HG02610 (cell line): ENCODE measurements around the gene TATDN3.
A peak's percentile ranks its signal among the peaks of the same experiment; 100 is the strongest.
"Not testable (repeated sequence)": the region's sequence is repeated elsewhere in the genome, so short reads cannot be mapped to it uniquely, and the experiment has no call there.

Experiments
- ATAC-seq: cut with Tn5 transposase; IDR thresholded peaks from one replicate; pipeline ENCODE4 v1.9.1; 2021; ENCODE audit warnings: mild to moderate bottlenecking, moderate library complexity; ENCODE audit not compliant: unreplicated experiment

TATDN3 gene

GRCh38 chr1:212827171-212827776 lies 35.6 kb downstream of the TATDN3 start:
- no peak for ATAC-seq

- ATAC-seq = no peak
These were observed 36.2 kb downstream of the TATDN3 start for GRCh38 chr1:212827831-212828278.

GRCh38 chr1:212828395-212828794 lies 36.7 kb downstream of the TATDN3 start:
- ATAC-seq = no peak

- peak; percentile 83 for ATAC-seq
These were observed 41.8 kb downstream of the TATDN3 start for GRCh38 chr1:212833211-212834207.

DNA sequence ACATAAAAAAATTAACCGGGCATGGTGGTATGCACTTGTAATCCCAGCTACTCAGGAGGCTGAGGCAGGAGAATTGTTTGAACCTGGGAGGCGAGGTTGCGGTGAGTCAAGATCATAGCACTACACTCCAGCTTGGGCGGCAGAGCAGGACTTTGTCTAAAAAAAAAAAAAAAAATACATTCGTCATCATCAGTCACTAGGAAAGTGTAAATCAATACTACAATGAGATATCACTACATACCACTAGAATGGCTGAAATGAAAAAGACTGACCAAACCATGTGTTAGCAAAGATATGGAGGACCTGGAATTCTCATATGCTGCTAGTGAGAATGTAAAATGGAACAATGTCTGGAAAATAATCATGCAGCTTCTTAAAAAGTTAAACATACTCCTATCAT lies 46.5 kb downstream of the TATDN3 start:
- no peak for ATAC-seq

GRCh38 chr1:212844521-212844920 lies 52.8 kb downstream of the TATDN3 start:
- ATAC-seq = not testable (repeated sequence)

DNA sequence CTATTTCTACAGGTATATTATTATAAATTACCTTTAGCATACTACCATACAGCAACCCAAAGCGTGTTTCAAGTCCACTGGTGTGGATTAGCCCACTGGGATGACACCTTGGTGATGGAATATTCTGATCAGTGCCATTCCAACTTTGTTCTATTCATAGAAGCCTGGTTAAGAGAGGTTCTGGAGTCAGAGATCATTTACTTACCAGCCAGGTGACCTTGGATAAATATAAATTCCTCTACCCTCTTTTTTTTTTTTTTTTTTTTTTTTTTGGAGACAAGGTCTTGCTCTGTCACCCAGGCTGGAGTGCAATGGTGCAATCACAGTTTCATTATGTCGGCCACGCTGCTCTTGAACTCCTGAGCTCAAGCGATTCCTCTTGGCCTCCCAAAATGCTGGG lies 55.9 kb downstream of the TATDN3 start, which contains the start of gene SPATA45:
TSS of gene SPATA45 (minus strand) at position 101 of the 400 bp plus-strand sequence. CDS start 11,500 bp downstream, outside the sequence.
- no peak for ATAC-seq

DNA sequence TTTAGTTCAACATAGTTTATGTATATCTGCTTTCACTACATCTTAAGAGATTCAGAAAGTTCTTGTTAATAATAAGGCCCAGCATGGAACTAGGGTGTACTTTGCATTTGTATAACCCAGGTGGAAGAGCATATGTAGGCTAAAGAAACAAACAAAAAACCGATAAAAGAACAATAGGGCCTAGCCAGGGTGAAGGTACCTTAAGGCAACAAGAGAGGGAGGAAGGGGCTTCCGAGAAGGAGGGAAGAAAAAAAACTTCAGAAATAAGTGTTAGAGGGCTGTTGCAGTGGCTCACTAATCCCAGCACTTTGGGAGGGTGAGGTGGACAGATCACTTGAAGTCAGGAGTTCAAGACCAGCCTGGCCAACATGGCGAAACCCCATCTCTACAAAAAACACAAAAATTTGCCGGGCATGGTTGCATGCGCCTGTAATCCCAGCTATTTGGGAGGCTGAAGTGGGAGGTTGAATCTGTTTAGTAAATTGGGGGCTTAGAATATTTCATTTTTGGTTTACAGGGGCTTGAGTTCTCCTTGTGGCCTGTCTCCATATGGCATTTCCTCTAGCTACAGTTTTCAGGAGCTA lies 60.5 kb downstream of the TATDN3 start:
- ATAC-seq = no peak

GRCh38 chr1:212853658-212854057 lies 62.0 kb downstream of the TATDN3 start:
- no peak for ATAC-seq

DNA sequence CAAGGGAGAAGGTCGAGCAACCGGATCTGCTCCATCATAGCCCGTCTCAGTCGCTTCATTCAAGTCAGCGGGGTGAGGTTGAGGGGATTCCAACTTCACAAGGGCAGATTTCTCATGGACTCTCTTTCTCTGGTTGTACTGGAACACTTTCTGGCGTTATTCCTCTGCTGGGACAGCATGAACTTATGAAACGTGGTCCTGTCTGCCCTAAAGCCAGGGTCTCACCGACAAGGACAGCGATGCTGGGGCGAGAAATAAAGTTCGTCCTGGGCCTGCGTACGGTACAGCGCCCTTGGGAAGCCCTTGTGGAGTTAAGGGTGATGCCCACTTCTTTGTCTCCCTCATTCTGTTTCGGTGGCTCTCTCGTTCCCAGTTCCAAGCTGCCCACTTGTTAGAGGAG lies 65.1 kb downstream of the TATDN3 start:
- no peak for ATAC-seq

DNA sequence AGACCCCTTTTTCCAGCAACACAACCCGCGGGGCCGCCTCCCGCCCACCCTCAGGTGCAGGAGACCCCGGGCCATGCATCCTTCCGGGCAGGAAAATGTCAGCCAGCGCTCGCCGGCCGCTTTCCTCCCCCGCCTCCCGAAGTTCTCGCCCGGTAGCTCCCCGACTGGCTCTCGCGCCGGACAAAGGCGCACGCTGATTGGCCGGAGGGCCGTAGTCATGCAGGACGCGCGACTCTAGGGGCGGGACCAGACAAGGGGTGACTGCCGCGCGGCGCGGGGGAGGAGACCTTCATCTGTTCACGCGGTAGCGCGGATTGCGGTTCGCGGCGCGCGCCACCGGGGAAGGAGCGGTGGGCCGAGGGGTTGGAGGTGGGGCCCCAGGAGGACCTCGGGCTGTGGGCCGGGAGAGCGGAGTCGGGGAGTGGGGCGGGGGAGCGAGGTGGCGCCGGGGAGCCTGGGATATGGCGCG lies 66.3 kb downstream of the TATDN3 start, which contains the start of gene FLVCR1:
TSS of gene FLVCR1 (plus strand) at position 284 of the 469 bp plus-strand sequence. CDS start at position 462, 178 bp downstream.
- peak; percentile 98 for ATAC-seq

DNA sequence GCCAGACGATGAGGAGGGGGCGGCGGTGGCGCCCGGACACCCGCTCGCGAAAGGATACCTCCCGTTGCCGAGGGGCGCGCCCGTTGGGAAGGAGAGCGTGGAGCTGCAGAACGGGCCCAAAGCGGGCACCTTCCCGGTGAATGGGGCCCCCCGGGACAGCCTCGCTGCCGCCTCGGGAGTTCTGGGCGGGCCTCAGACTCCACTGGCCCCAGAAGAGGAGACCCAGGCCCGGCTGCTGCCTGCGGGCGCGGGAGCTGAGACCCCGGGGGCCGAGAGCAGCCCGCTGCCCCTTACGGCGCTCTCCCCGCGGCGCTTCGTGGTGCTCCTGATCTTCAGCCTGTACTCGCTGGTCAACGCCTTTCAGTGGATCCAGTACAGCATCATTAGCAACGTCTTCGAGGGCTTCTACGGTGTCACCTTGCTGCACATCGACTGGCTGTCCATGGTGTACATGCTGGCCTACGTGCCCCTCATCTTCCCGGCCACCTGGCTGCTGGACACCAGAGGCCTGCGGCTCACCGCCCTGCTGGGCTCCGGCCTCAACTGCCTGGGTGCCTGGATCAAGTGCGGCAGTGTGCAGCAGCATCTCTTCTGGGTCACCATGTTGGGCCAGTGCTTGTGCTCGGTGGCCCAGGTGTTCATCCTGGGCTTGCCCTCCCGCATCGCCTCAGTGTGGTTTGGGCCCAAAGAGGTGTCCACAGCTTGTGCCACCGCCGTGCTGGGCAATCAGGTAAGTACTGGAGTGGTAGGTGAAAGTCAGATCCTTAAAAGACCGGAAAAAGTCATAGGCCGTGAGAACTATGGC lies 67.0 kb downstream of the TATDN3 start:
- ATAC-seq = peak; percentile 9

DNA sequence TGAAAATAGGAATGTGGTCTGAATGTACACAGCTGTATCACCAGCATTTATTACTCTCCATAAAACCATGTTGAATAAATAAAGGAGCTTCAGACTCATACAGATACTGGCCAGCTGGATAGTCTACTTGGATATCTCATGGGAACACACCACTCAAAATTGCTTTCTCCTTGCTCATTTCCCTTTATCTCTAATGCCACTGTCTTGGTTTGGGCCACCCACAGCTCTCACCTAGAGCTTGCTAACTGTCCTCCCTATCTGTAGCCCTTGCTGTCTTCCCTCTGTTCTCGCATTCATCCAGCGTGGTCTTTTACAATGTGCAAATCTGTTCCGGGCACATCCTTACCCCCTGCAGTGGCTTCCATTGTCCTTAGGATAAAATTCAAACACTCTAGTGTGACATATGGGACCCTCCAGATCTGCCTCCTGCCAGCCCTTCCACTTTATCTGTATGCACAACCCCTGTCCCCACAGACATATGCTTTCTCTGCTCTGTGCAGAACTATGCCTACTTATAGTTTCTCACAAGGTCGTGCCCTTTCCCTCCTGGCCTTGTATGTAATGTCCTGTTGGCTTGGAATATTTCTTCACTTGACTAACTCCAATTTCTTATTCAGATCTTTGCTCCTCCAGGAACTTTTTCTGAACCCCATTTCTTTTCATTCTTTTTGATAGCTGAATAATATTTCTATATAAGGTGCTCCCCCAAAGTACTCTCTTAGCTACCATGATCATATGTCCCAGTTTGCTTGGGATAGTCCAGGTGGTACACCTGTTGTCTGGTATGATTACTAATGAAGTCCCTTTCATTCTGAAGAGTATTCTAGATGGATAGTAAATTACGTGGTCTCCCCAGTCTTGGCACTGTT lies 69.3 kb downstream of the TATDN3 start:
- ATAC-seq = no peak

- ATAC-seq = no peak
These were observed 70.5 kb downstream of the TATDN3 start for GRCh38 chr1:212862111-212862690.

DNA sequence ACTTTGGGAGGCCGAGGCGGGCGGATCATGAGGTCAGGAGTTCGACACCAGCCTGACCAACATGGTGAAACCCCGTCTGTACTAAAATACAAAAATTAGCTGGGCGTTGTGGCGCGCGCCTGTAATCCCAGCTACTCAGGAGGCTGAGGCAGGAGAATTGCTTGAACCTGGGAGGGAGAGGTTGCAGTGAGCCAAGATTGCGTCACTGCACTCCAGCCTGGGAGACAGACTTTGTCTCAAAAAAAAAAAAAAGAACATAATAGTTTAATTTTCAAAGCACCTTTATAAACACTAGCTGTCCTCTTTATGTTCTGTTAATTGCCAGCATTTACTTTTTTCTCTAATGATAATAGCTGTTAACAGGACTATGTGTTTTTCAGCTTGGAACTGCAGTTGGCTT lies 71.7 kb downstream of the TATDN3 start:
- not testable (repeated sequence) for ATAC-seq

- ATAC-seq = no peak
These were observed 72.5 kb downstream of the TATDN3 start for GRCh38 chr1:212864201-212864600.
